GM19023 (cell line): ENCODE results near the gene FBXO22.
"Not testable (repeated sequence)": the region's sequence is repeated elsewhere in the genome, so short reads cannot be mapped to it uniquely, and the experiment has no call there.

Experiments used
- ATAC-seq: cut with Tn5 transposase; IDR thresholded peaks from one replicate; pipeline ENCODE4 v1.9.1; 2021; ENCODE audit warnings: mild to moderate bottlenecking, moderate library complexity; ENCODE audit not compliant: unreplicated experiment

Gene FBXO22

DNA sequence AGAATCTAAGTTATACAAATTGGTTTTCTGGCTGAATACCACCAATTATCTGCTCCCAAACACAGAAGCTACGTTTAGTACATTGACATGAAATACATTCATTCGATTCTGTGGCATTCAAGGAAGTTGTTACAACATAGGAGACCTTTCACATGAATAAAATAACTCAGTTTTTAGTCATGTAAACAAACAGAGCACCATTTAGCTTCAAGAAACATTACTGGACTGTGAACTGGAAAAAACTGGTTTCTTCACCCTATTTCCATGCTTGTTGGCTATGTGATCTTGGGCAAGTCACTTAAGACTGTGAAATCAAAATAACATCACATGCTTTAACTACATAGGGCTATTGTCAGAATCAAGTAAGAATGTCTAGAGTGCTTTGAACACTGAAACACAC is 62.4 kb downstream of the FBXO22 start:
- ATAC-seq = no peak

DNA sequence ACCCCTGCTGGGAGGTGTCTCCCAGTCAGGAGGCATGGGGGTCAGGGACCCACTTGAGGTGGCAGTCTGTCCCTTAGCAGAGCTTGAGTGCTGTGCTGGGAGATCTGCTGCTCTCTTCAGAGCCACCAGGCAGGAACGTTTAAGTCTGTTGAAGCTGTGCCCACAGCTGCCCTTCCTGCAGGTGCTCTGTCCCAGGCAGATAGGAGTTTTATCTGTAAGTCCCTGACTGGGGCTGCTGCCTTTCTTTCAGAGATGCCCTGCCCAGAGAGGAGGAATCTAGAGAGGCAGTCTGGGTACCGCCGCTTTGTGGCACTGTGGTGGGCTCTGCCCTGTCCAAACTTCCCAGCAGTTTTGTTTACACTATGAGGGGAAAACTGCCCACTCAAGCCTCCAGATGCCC is 73.1 kb downstream of the FBXO22 start:
- not testable (repeated sequence) for ATAC-seq

DNA sequence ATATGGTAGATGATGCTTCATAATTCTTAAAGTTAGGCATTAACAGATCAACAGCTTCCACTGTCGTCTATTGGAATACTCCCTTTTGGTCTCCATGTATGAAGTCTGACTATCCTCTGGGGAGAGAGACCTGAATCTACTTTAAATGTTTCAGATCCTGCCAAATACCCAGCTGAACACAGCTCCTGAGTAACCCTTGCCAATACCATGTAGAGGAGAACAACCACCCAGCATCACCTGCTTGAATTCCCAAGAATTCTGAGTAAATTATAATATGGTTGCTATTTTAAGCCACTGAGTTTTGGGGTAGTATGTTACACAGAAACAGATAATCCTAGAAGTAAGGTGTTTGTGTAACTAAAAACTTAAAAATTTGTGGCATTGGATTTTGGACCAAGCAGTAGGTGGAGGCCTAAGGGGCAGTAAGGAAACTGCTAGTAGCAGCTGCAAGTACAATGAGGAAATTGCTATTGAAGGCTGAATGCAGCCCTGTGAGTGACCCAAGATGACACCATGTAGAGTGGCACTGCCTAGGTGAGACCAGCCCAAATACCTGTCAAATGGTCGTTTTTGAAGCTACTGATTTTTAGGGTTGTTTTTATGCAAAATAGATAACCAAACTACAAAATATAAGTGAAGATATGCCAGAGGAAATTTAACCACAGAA is 77.6 kb downstream of the FBXO22 start:
- no peak for ATAC-seq

DNA sequence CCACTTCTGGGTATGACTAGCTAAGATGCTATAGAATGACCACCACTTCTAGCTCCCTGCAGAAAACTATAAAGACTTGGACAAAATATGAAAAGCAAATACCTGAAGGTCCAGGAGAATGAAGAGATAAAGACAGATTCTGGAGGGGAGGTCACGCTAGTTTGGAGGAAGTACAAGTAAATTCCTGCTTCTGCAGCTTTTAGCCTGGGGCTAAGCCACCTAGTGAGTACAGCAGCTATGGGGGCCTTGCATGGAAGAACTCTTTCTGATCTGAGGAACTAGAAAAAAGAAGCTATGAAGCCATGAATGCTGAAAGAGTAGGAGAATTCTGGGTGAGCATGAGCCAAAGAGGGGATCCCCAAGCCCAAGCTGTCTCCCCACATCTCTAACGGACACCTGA is 78.8 kb downstream of the FBXO22 start:
- no peak for ATAC-seq

DNA sequence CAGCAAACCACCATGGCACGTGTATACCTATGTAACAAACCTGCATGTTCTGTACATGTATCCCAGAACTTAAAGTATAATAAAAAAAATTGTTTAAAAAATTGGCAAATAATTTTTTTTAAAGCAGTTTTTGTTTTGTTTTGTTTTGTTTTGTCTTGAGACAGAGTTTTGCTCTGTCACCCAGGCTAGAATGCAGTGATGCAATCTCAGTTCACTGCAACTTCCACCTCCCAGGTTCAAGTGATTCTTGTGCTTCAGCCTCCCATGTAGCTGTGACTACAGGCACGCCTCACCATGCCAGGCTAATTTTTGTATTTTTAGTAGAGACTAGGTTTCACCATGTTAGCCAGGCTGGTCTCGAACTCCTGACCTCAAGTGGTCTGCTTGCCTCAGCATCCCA is 81.0 kb downstream of the FBXO22 start:
- ATAC-seq = not testable (repeated sequence)

DNA sequence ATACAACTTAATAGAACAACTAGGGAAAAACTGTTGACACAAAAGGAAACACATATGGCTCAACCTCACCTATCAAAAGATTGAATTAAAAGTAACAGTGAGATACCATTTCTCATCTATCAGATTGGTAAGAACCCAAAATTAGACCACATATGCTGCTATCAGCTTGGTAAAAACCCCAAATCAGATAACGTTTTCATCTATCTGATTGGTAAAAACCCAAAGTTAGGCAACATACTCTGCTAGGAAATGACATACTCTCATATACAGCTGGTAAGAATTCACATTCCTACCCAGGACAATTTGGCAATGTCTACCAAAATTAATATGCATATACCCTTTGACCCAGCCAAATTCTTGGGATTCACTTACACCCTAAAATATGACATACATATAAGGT is 82.3 kb downstream of the FBXO22 start:
- no peak for ATAC-seq

DNA sequence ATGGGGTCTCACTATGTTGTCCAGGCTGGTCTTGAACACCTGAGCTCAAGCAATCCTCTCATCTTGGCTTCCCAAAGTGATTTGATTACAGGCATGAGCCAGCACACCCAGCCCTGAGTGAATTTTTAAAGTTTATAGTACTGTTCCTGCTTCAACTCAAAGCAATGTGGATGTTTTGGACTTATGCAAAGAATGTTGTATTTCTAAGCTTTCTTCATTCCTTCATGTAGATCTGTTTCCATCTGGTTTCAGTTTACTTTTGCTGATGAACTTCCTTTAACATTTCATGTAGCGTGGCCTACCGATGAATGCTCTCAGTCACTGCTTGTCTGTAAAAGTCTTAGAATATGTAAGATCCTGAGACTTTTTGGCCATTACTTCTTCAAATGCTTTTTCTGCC is 85.4 kb downstream of the FBXO22 start:
- no peak for ATAC-seq

DNA sequence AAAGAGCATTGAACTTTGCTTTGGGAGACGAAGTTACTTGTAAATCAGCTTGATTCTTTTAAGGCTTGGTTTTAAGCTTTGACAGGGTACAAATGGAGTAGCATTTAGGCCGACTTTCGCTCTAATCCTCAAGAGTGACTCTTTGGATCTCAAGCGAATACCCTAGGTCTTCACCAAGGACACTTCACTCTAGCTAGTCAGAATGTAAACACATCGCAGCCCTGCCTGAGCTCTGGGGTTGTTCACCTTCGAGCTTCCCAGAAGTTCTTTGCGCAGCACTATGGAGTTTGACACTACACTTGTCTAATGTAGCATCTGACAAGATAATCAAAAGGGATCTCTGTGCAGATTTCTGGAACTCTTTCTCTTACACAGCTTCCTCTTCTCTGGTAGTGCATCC is 86.2 kb downstream of the FBXO22 start:
- ATAC-seq = no peak
